BJ (cell line): Measurements from ENCODE around the gene FABP7. TPM values are rescaled to one million over a fixed set of nuclear protein-coding genes. Genes with fewer than 3 reads are reported as not detected.

ENCODE experiments used
- CTCF ChIA-PET: fragments of 350-600 bp; formaldehyde crosslinking; extraction: SDS; loops from one replicate; lab custom pipeline; 2021; ENCODE audit warnings: antibody characterized with exemption, inconsistent platforms; lab: Yijun Ruan, JAX
- POLR2A ChIA-PET: fragments of 300-600 bp; sonication (Branson Sonifier 250); formaldehyde crosslinking; extraction: SDS; loops from one replicate; lab custom pipeline; 2021; ENCODE audit warnings: antibody characterized with exemption; lab: Charles Lee
- DNase-seq: peaks from one replicate; pipeline ENCODE4 v3.0.0-alpha.2; 2011; ENCODE audit warnings: low read depth
- H3K27me3 ChIP-seq: 2 replicates; pipeline ENCODE4 v1.6.0; 2011; ENCODE audit warnings: low read length; ENCODE audit not compliant: control insufficient read depth, insufficient read depth
- H3K36me3 ChIP-seq: 2 replicates; pipeline ENCODE4 v1.5.1; 2011; ENCODE audit warnings: low read length; ENCODE audit not compliant: control insufficient read depth, insufficient read depth
- H3K4me3 ChIP-seq: 2 replicates; pipeline ENCODE4 v1.5.1; 2011; ENCODE audit warnings: low read depth, mild to moderate bottlenecking, control low read depth, low read length
- CTCF ChIP-seq: IDR thresholded peaks from 2 replicates; pipeline ENCODE4 v1.5.1; 2011; ENCODE audit warnings: low read depth, mild to moderate bottlenecking, control low read depth, inconsistent platforms, low read length, moderate library complexity; ENCODE audit not compliant: insufficient read depth
- polyA plus RNA-seq: library from polyadenylated mRNA; depleted of rRNA; stranded (reverse); fragments of >200 nt; gene quantifications from 2 replicates; pipeline ENCODE4 v1.2.3, GENCODE V29; 2011

Gene FABP7
- polyA plus RNA-seq, 1 experiment = not detected

- Histone ChIP-seq H3K27me3 (no peaks in the 10 kb centered on the region), H3K36me3 (no peaks in the 10 kb centered on the region), H3K4me3 (no peak overlapping the region)
- ChIA-PET CTCF (interaction anchor here (4.2 to 6.7 kb wide), 2 partner anchors 10 to 39 kb away, joined by 26 to 28 read pairs; partner anchors contain the start of gene SMPDL3A), POLR2A (no interaction called here)
- DNase-seq = no peak
- no peak for TF ChIP-seq CTCF
Measured at GRCh38 chr6:122799916-122800686, 20.6 kb downstream of the FABP7 start.

GRCh38 chr6:122800906-122801305 lies 21.4 kb downstream of the FABP7 start:
- Histone ChIP-seq H3K27me3 (no peaks in the 10 kb centered on the region), H3K4me3 (no peak overlapping the region), H3K36me3 (no peaks in the 10 kb centered on the region)
- POLR2A ChIA-PET = no interaction called here
- no peak for DNase-seq
- TF ChIP-seq CTCF = no peak
- CTCF ChIA-PET = interaction anchor here (4.2 to 6.7 kb wide), 2 partner anchors 11 to 38 kb away, joined by 26 to 28 read pairs; partner anchors contain the start of gene SMPDL3A

DNA sequence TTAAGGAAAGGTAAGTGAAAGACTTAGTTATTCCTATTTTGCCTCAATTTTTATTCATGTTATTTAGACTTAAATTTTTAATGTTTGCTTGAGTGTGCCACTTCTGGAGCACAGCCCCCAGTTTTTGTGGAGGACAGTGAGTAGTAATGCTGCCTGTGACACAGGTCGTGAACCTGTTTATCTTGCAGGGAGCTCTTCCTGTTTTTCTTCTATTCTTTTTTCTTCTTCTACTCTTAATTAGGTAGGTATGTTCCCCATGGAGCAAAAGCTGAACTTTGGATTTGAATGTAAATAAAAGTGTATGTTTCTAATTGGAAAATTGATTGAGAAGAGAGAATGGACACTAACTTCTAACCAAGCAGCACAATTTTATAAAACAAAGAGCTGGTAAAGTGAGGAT lies 21.9 kb downstream of the FABP7 start:
- no peak for TF ChIP-seq CTCF
- no peaks in the 10 kb centered on the region for H3K36me3 ChIP-seq
- H3K27me3 ChIP-seq = no peaks in the 10 kb centered on the region
- DNase-seq = no peak
- H3K4me3 ChIP-seq = no peak overlapping the region
- CTCF ChIA-PET = interaction anchor here (4.2 to 6.7 kb wide), 2 partner anchors 12 to 38 kb away, joined by 26 to 28 read pairs; partner anchors contain the start of gene SMPDL3A
- POLR2A ChIA-PET = interaction anchor here (0.8 kb wide), 1 partner anchor 12 kb away, joined by 12 read pairs; the partner anchor contains the start of gene SMPDL3A

DNA sequence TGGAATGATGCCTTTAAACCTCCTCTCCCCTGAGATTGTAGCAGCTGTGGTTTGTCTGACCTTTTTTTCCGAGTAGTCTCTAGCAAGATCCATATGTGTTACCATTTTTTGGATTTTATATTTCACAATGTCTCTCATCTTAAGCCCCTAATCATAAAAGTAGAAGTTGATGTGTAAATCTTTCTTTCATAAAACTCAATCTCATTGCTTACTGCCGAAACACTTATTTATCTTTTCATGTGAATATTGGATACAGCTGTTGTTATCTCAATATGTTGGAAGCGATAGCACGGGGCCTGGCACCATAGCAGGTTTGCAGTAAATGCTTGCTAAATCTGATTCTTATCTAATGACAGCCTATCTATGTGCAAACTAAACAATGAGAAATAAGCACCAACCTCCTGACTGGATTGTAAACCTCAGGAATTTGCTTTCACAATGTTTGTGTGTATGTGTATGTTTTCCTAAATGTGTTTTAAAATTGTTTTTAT lies 23.7 kb downstream of the FABP7 start:
- CTCF ChIA-PET = interaction anchor here (0.8 to 6.7 kb wide), 3 partner anchors 10 to 36 kb away, joined by 3 to 28 read pairs (median 6); no protein-coding TSS in a partner anchor
- H3K27me3 ChIP-seq = no peaks in the 10 kb centered on the region
- TF ChIP-seq CTCF = no peak
- no peaks in the 10 kb centered on the region for H3K36me3 ChIP-seq
- POLR2A ChIA-PET = no interaction called here
- DNase-seq = peak; percentile 28
- no peak overlapping the region for H3K4me3 ChIP-seq

DNA sequence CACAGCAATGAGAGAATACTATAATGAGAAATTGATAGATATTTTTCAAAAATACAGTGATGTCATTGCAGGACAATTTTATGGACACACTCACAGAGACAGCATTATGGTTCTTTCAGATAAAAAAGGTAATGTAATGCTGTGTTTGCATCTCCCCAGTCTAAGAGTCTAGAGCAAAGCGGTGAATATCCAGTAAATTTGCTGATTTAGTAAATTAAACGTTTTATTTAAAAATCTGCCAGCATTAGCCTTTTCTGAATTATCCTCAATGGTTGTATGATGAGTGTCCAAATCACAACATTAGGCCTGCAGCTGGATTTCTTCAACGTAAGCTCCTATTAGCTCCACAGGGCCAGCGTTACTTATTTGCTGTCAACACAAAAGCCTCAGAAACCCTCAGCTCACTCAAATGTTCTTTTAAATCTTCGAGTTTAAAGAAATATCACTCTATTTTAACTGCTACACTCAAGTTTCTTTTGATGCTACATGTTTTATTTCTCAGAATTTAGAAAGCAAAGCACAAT lies 25.5 kb downstream of the FABP7 start:
- H3K36me3 ChIP-seq = no peaks in the 10 kb centered on the region
- no peak for DNase-seq
- ChIA-PET CTCF (interaction anchor here (2.5 kb wide), 1 partner anchor 15 kb away, joined by 12 read pairs; the partner anchor contains the start of gene SMPDL3A), POLR2A (interaction anchor here (0.6 kb wide), 1 partner anchor 117 kb away, joined by 4 read pairs; no protein-coding TSS in a partner anchor)
- H3K27me3 ChIP-seq = no peaks in the 10 kb centered on the region
- no peak for TF ChIP-seq CTCF
- no peak overlapping the region for H3K4me3 ChIP-seq
